ENCODE data around the gene NANOS1. TPM values are rescaled to one million over a fixed set of nuclear protein-coding genes. Genes with fewer than 3 reads are reported as not detected.

Gene NANOS1
- total and polyA plus RNA-seq, 9 of the 15 experiments (the other 6 are each of a cell fraction or from before 2014, with no cell fraction given) = 0.14 to 1.6 (median 0.83) TPM; not detected in 1

DNA sequence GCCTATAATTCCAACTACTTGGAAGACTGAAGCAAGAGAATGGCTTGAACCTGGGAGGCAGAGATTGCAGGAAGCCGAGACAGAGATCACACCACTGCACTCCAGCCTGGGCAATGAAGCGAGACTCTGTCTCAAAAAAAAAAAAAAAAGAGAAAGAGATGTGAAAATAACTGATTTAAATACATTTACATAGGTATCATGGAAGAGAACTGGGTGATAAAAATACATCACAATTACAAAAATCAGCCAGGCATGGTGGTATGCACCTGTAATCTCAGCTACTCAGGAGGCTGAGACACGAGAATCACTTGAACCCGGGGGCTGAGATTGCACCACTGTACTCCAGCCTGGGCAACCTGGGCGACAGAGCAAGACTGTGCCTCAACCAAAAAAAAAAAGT, 19.8 kb downstream of the NANOS1 start:
- ATAC-seq (no peak), DNase-seq (ENCODE audit: extremely low read depth in 1 of 4, low spot score in 3 of 4) (no peak), FAIRE-seq (no peak)
- no TSS peak for BruUV-seq (replicated peaks)
- Histone ChIP-seq H2AFZ (ENCODE audit: low read depth, low read length) (no peak overlapping the region), H3K27me3 (ENCODE audit: control insufficient read depth in 2 of 2, insufficient read depth in 2 of 2, low read length in 2 of 2) (no peaks in the 10 kb centered on the region), H3K4me1 (replicated peaks in 1 of 2; ENCODE audit: control insufficient read depth in 2 of 2, insufficient read depth in 2 of 2, low read length in 2 of 2) (no peaks in the 10 kb centered on the region), H3K9me1 (ENCODE audit: control insufficient read depth, insufficient read depth, low read length) (no peaks in the 10 kb centered on the region), H3K79me2 (ENCODE audit: control insufficient read depth, insufficient read depth, low read length) (peaks cover 69% of the 10 kb centered on the region), H4K20me1 (replicated peaks; ENCODE audit: control insufficient read depth, insufficient read depth, low read length) (no peaks in the 10 kb centered on the region), H3K4me3 (no peak overlapping the region), H3K27ac (ENCODE audit: extremely low read depth, low read depth, low read length) (no peak overlapping the region), H3K9me3 (replicated peaks; ENCODE audit: control insufficient read depth, insufficient read depth, low read depth, low read length) (no peaks in the 10 kb centered on the region), H3K9ac (ENCODE audit: insufficient read depth in 1 of 2, low read depth in 2 of 2, low read length in 2 of 2) (no peak overlapping the region), H3K4me2 (ENCODE audit: insufficient read depth, low read length) (no peak overlapping the region), H3K36me3 (ENCODE audit: control insufficient read depth, insufficient read depth, low read length) (peaks cover 100% of the 10 kb centered on the region)
- intact Hi-C loops (cut with micrococcal nuclease) = no loop called here
- 85% methylated on average over 4 of the region's 5 CpGs for WGBS (ENCODE audit: insufficient coverage, low coverage, missing lambda C conversion rate)
- ChIA-PET POLR2A (no interaction called here), CTCF (ENCODE audit: low intra/inter-chr PET ratio) (no interaction called here)
- in situ Hi-C loops (cut with MboI) = no loop called here
- TF ChIP-seq PTRF (tag; IDR thresholded peaks at IDR 0.05) (no peak), ELF1 (tag; IDR thresholded peaks at IDR 0.05) (no peak), TEAD2 (tag; IDR thresholded peaks at IDR 0.05) (no peak), PML (IDR thresholded peaks at IDR 0.05; ENCODE audit: low read length) (no peak), LCOR (CRISPR knock-in tag; IDR thresholded peaks at IDR 0.05) (no peak), ETV5 (CRISPR knock-in tag; IDR thresholded peaks at IDR 0.05; ENCODE audit: low read depth) (no peak)
- TF ChIP-seq, protein P1, sequence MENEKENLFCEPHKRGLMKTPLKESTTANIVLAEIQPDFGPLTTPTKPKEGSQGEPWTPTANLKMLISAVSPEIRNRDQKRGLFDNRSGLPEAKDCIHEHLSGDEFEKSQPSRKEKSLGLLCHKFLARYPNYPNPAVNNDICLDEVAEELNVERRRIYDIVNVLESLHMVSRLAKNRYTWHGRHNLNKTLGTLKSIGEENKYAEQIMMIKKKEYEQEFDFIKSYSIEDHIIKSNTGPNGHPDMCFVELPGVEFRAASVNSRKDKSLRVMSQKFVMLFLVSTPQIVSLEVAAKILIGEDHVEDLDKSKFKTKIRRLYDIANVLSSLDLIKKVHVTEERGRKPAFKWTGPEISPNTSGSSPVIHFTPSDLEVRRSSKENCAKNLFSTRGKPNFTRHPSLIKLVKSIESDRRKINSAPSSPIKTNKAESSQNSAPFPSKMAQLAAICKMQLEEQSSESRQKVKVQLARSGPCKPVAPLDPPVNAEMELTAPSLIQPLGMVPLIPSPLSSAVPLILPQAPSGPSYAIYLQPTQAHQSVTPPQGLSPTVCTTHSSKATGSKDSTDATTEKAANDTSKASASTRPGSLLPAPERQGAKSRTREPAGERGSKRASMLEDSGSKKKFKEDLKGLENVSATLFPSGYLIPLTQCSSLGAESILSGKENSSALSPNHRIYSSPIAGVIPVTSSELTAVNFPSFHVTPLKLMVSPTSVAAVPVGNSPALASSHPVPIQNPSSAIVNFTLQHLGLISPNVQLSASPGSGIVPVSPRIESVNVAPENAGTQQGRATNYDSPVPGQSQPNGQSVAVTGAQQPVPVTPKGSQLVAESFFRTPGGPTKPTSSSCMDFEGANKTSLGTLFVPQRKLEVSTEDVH (IDR thresholded peaks at IDR 0.05; ENCODE audit: low read depth, partially characterized antibody) = no peak
- TF ChIP-seq, protein P2, sequence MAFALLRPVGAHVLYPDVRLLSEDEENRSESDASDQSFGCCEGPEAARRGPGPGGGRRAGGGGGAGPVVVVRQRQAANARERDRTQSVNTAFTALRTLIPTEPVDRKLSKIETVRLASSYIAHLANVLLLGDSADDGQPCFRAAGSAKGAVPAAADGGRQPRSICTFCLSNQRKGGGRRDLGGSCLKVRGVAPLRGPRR (CRISPR knock-in tag; IDR thresholded peaks at IDR 0.05) = no peak
- TF ChIP-seq, protein P3, sequence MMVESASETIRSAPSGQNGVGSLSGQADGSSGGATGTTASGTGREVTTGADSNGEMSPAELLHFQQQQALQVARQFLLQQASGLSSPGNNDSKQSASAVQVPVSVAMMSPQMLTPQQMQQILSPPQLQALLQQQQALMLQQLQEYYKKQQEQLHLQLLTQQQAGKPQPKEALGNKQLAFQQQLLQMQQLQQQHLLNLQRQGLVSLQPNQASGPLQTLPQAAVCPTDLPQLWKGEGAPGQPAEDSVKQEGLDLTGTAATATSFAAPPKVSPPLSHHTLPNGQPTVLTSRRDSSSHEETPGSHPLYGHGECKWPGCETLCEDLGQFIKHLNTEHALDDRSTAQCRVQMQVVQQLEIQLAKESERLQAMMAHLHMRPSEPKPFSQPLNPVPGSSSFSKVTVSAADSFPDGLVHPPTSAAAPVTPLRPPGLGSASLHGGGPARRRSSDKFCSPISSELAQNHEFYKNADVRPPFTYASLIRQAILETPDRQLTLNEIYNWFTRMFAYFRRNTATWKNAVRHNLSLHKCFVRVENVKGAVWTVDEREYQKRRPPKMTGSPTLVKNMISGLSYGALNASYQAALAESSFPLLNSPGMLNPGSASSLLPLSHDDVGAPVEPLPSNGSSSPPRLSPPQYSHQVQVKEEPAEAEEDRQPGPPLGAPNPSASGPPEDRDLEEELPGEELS (CRISPR knock-in tag; IDR thresholded peaks at IDR 0.05; ENCODE audit: borderline replicate concordance) = no peak
- TF ChIP-seq, protein P4, sequence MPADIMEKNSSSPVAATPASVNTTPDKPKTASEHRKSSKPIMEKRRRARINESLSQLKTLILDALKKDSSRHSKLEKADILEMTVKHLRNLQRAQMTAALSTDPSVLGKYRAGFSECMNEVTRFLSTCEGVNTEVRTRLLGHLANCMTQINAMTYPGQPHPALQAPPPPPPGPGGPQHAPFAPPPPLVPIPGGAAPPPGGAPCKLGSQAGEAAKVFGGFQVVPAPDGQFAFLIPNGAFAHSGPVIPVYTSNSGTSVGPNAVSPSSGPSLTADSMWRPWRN (IDR thresholded peaks at IDR 0.05; ENCODE audit: low read depth) = no peak
